GM18951 (cell line): Measurements from ENCODE around the gene PRKCSH.
"Not testable (repeated sequence)": the region's sequence is repeated elsewhere in the genome, so short reads cannot be mapped to it uniquely, and the experiment has no call there.

Experiments used
- POLR2A ChIP-seq: IDR thresholded peaks from 4 replicates; pipeline ENCODE4 v1.6.1; 2011; ENCODE audit warnings: mild to moderate bottlenecking; ENCODE audit not compliant: insufficient read length, insufficient read depth; ENCODE audit errors: extremely low read depth
- in situ Hi-C: fragments of 300-500 bp; cut with MboI; formaldehyde crosslinking; loops from one replicate; pipeline ENCODE4 v1.12.0; 2022; ENCODE audit warnings: low sequenced_read_pairs, mixed read lengths, inconsistent platforms; ENCODE audit not compliant: unreplicated experiment

Gene PRKCSH

DNA sequence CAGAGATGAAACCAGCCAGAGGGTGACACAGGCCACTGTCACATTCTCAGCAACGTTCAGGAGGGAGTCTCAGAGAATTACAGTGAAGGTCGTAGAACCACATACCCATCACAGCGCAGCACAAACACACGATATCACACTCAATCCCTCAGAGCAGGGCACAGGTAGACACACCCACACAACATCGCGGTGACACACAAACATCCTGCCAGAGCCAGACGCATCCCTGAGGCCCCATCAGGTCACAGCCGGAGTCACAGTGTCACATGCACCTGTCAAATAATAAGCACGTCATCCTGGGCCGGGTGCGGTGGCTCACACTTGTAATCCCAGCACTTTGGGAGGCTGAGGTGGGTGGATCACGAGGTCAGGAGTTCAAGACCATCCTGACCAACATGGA, 28.0 kb downstream of the PRKCSH start:
- TF ChIP-seq POLR2A, result no peak
- in situ Hi-C loops, result no loop called here

DNA sequence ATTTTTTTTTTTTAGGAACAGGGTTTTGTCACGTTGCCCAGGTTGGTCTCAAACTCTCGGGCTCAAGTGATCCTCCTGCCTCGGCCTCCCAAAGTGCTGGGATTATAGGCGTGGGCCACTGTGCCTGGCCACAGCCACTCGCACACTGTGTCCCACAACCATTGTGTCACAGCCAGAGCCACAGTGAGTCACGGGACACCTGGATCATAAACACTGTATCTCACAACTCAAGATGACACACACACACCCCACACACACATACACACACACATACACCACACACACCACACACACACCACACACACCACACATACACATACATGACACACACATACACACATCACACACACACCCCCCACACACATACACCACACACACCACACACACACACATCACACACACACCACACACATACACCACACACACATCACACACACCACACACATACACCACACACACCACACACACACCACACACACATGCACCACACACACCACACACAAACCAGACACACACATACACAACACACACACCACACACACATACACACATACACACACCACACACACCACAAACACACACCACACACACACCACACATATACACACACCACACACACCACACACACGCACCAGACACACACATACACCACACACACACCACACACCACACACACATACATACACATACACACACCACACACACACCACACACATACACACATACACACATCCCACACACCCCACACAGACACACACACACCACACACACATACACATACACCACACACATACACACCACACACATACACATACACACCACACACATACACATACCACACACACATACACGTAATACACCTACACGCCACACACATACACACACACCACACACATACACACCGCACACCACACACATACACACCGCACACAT, 29.2 kb downstream of the PRKCSH start:
- TF ChIP-seq POLR2A, result no peak
- in situ Hi-C loops, result no loop called here

GRCh38 chr19:11465600-11465999, 30.2 kb downstream of the PRKCSH start:
- no peak for TF ChIP-seq POLR2A
- in situ Hi-C loops, result no loop called here

- in situ Hi-C loops, result not testable (repeated sequence)
These were observed 32.9 kb downstream of the PRKCSH start for GRCh38 chr19:11468266-11468845.

- in situ Hi-C loops, result no loop called here
These were observed 38.3 kb downstream of the PRKCSH start for GRCh38 chr19:11473725-11474124.

GRCh38 chr19:11475343-11475742, 39.9 kb downstream of the PRKCSH start:
- in situ Hi-C loops, result not testable (repeated sequence)

More at GRCh38 chr19:11473725-11474124, 38.3 kb downstream of the PRKCSH start:
- no peak for TF ChIP-seq POLR2A

GRCh38 chr19:11475861-11476260, 40.4 kb downstream of the PRKCSH start:
- in situ Hi-C loops, result no loop called here
- TF ChIP-seq POLR2A, result no peak

- in situ Hi-C loops, result no loop called here
- TF ChIP-seq POLR2A, result no peak
These were observed 43.0 kb downstream of the PRKCSH start for GRCh38 chr19:11478167-11479089.

- TF ChIP-seq POLR2A, result no peak
- in situ Hi-C loops, result no loop called here
These were observed 43.9 kb downstream of the PRKCSH start for GRCh38 chr19:11479090-11479897.

DNA sequence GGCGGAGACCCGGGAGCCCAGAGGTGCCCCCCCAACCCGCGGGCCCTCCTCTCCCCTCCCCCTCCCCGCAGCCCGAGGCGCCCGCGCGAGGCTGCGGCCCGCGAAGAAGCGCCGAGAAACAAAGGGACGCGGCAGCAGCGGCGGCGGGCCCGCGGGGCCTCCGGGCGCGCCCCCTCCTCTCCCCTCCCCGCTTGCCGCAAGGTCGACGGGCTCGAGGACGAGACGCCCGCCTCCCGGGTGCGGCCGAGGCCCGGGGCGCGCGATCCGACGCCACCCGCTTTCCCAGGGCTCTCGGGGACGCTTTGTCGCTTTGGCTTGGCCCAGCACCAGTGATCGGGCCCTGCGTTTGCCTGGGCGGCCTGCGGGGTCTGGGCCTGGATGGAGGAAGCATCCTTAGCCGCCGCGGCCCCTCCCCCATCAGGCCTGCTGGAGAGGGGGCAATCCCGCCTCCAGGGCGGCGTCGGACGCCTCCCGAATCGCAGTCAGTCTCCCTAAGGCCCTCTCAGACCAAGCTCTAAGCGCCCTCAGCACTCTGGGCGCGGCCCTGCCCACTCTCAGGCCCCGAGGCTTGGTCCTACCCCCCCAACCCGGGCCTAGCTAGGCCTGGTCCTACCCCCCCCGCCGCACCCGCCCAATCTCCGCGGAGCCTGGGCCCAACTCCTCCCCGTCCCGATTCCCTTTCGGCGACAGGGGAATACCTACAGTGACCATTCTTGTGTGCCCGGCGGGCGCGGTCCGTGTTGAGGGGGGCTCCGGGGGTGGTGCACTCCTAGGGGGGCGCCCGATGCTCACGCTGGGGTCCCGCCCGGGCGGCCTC, 44.7 kb downstream of the PRKCSH start:
- in situ Hi-C loops, result no loop called here
- TF ChIP-seq POLR2A, result no peak

DNA sequence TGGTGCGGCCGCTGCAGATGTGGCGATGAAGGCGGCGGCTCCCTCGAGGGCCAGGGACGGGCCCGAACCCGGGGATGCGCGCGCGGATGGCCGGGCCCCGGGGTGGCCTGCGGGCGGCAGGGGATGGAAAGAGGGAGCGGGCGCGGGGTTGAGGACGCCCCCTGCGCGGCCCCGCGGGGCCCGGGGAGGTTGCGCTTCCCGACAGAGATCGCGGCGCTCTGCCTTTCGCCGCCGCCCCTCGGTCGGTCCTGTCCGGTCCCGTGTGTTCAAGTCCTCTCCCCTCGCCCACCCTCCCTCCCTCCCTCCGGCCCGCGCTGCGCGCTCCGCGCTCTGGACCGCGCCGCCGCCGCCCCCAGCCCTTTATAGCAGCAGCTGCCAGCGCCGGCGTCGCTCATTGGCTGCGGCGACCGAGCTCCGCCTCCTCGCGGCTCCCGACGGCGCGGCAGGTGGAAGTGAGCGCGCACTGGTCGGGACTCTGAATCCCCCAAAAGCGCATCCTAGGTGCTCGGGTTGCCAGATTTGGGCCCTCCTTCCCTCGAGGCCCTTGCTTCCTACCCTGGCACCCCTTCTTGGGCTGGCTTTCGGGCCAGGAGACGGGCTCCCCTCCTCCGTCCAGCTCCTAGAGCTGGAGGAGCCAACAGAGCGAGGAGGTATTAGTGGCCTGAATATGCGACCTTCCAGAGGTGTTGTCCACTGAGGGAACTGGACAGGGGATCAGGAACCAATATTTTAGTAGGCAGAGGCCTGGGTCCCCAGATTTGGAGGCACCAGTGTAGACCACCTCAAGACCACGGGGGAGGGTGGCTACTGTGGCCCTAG, 45.5 kb downstream of the PRKCSH start, which contains the start of gene ELAVL3:
Gene ELAVL3, minus strand, starts transcription at position 332 of the 819 bp plus-strand sequence. CDS start 438 bp downstream, outside the sequence.
- no peak for TF ChIP-seq POLR2A
- in situ Hi-C loops, result no loop called here
